Astrocyte (in vitro differentiated cells and primary cell): ENCODE data around the gene ACSL4.

Source experiments
- CTCF ChIP-seq: IDR thresholded peaks from 2 replicates; pipeline ENCODE4 v1.5.1; 2011; ENCODE audit warnings: low read depth, mild to moderate bottlenecking, inconsistent platforms, low read length, moderate library complexity; ENCODE audit not compliant: insufficient read depth
- EZH2 ChIP-seq: IDR thresholded peaks from 2 replicates; pipeline ENCODE4 v1.6.1; 2012; ENCODE audit warnings: mild to moderate bottlenecking, low read length, inconsistent platforms; ENCODE audit not compliant: insufficient read depth

GRCh38 chrX:109672239-109672638, 60.8 kb downstream of the ACSL4 start:
- TF ChIP-seq CTCF (no peak), EZH2 (no peak)
